GM10248 (cell line): Measurements from ENCODE around the gene CD247.

Experiments used
- CTCF ChIA-PET: fragments of 300-600 bp; sonication (Branson Sonifier 250); formaldehyde crosslinking; extraction: SDS; loops from one replicate; lab custom pipeline; 2021; ENCODE audit warnings: antibody characterized with exemption; lab: Yijun Ruan, JAX
- POLR2A ChIA-PET: fragments of 350-650 bp; sonication (Branson Sonifier 250); formaldehyde crosslinking; extraction: SDS; loops from one replicate; lab custom pipeline; 2020; ENCODE audit warnings: antibody characterized with exemption; lab: Yijun Ruan, JAX
- DNase-seq: peaks from one replicate; pipeline ENCODE4 v3.0.0; 2012; ENCODE audit errors: extremely low spot score
- TF ChIP-seq, protein P1 (sequence below): IDR thresholded peaks from 2 replicates; pipeline ENCODE4 v1.5.1; 2012; ENCODE audit warnings: mild to moderate bottlenecking, low read depth; ENCODE audit errors: extremely low read depth, missing control alignments, control extremely low read depth

CD247 gene

DNA sequence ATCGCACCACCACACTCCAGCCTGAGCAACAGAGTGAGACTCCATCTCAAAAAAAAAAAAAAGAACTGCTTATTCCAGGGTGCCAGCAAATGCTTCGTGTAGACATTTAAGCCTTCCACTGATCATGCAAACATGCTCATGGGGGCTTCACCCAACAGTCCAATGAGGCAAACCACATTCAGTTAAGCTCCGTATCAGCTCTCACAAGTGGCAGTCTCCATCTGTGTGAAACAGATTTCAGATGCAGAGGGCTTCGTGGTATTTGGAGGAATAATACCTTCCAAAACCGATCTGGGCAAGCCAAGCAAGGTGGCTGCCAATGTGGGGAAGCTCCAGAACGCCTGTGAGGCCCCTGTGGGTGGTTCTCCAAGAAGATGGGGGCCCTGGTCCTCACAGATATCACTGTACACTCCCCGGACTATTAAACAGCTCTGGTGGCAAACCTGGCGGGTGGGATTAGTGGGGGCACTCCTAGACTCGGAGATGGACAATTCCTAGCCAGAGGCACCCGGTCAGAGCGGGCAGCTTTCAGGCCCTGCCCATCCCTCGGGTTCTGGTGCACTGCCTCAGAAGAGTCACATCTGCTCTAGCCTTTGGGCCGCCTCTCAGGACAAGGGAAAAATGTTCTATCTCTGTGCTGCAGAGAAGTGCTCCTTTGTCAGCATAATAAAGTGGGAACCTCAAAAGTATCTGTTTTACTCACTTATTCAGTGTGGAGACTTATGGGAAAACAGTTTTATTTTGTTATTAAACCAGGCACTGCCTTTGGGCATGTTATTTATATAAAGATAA, 25.1 kb upstream of the CD247 start:
- ChIA-PET POLR2A (no interaction called here), CTCF (interaction anchor here (0.7 to 4.5 kb wide), 8 partner anchors 8 to 323 kb away, joined by 3 to 87 read pairs (median 4); partner anchors contain the start of gene CREG1)
- no peak for DNase-seq
- TF ChIP-seq, protein P1, sequence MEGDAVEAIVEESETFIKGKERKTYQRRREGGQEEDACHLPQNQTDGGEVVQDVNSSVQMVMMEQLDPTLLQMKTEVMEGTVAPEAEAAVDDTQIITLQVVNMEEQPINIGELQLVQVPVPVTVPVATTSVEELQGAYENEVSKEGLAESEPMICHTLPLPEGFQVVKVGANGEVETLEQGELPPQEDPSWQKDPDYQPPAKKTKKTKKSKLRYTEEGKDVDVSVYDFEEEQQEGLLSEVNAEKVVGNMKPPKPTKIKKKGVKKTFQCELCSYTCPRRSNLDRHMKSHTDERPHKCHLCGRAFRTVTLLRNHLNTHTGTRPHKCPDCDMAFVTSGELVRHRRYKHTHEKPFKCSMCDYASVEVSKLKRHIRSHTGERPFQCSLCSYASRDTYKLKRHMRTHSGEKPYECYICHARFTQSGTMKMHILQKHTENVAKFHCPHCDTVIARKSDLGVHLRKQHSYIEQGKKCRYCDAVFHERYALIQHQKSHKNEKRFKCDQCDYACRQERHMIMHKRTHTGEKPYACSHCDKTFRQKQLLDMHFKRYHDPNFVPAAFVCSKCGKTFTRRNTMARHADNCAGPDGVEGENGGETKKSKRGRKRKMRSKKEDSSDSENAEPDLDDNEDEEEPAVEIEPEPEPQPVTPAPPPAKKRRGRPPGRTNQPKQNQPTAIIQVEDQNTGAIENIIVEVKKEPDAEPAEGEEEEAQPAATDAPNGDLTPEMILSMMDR = no peak

DNA sequence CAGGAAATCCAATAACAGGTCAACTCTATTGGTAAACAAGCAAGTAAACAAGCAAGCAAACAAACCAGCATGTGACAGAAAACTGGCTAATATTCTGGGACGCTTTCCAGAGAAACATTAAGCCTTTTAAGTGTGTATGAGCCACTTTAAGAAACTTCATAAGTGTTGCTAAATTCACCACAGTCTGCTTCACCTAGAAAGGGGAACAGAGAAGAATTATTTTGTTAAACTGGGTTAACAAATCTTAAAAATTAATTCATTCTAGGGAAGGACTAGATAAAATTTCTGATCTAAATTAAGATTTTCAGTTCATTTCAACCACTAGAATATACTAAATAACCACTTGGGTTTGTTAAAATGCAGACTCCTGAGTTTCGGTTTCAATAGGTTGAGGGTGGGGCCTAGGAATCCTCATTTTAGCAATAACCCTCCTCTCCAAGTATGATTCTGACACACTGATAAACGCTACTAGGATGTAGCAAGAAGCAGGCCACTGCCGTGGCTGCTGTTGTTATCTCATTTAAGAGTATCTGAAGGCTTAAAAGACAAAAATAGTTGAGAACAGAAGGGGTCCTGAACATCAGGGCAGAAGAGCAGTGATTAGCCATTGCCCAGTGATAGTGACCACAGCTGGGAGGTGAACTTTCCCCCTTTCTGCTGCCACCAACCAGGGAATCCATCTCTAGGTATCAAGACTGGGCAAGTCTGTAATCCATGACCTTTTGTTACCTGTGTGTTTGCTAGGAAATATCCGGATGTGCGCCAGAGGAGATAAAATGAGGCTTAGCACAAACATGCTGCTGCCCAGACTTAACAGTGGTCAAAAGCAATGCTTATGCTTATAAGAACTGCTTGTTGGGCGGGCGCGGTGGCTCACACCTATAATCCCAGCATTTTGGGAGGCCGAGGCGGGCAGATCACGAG, 24.0 kb upstream of the CD247 start:
- TF ChIP-seq, protein P1 = no peak
- DNase-seq = no peak
- ChIA-PET CTCF (interaction anchor here (0.9 to 4.5 kb wide), 13 partner anchors 9 to 322 kb away, joined by 3 to 87 read pairs (median 5); partner anchors contain the start of gene CREG1), POLR2A (no interaction called here)

DNA sequence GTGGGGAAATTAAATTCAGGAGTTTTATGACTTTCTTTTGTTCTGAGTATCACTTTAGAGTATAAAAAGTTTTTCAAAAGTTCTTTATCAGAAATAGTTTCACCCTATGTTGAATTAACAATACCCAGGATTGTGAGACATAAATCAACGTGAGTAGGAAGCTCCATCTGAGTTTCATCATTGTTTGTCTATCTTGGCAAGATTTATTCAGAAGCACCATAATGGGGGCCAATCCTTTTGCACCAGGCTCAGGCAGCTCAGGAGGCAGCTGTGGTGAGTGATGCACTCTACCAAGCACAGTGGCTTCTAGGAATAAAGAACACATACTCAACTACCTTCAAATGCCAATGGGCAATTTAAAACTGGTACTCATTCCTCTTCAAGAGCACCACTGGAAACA, 23.3 kb upstream of the CD247 start:
- POLR2A ChIA-PET = no interaction called here
- CTCF ChIA-PET = interaction anchor here (0.9 to 4.5 kb wide), 23 partner anchors 8 to 322 kb away, joined by 3 to 87 read pairs (median 8); partner anchors contain the start of genes CREG1 and POU2F1
- no peak for DNase-seq
- TF ChIP-seq, protein P1 = no peak

DNA sequence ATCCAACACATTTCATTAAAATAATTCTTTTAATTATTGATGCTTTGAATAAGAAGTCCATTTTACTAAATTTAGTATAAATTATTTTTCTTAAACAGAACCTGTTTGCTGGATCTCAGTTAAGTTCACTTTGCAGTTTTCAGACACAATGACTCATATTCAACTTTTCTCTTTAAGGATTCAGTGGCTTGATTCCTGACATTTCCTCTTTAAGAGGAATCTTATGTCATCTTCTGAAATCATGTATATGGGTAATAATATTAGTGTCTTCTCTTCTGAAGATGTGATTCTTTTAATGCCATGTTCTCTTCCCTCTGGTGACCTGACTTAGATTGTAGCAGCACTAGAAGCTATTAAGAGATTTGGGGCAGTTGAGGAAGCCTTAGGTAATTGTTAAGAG, 22.7 kb upstream of the CD247 start:
- TF ChIP-seq, protein P1 = no peak
- no peak for DNase-seq
- CTCF ChIA-PET = interaction anchor here (0.7 to 4.5 kb wide), 51 partner anchors 8 to 563 kb away, joined by 3 to 87 read pairs (median 5); partner anchors contain the start of genes CREG1 and POU2F1
- POLR2A ChIA-PET = no interaction called here

DNA sequence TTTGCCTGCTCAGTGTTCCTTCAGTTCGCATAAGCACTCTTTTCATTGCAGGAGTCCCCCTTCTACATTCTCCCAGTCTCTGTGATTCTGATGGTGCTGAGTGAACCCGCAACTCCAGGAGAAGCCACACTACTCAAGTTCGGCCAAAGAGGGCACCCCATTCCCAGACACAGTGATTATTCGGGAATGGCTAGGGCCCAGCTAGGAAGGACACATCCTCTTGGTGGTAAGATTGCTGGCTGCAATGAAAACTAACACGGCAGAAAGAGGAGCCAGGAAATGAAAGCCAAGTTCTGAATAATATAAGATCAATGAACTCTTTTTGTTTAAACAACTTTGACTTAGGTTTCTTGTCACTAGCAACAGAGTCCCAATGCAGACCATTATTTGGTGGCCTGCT, 20.3 kb upstream of the CD247 start:
- ChIA-PET POLR2A (no interaction called here), CTCF (interaction anchor here (1.7 kb wide), 1 partner anchor 92 kb away, joined by 4 read pairs; no protein-coding TSS in a partner anchor)
- TF ChIP-seq, protein P1 = no peak
- DNase-seq = no peak

DNA sequence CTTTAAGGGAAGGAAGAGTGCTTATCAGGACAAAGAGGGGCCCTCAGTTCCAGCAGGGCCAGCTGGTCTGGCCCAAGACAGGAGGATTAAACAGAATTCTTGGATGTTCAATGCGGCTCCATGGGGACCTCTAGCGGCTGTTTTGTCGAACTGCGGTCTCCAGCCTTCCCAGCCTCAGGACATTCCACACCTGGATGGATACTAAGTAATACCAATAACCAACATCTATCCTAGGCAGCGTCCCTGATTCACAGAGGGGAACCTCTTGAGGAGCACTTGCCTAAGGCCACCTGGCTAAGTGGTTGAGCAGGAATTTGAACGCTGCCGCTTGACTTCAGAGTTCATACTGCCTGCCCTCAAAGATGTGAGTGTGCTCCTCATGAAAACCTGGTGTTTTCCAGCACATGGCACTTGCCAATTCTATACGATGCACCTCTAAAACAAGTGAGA, 15.5 kb upstream of the CD247 start:
- ChIA-PET CTCF (interaction anchor here (0.6 to 4.5 kb wide), 69 partner anchors 8 to 624 kb away, joined by 3 to 33 read pairs (median 5); partner anchors contain the start of genes CD247, CREG1 and POU2F1), POLR2A (no interaction called here)
- TF ChIP-seq, protein P1 = peak; percentile 89
- DNase-seq = peak; percentile 81
